ENCODE measurements around the gene RAB1B.

GRCh38 chr11:66325263-66325671, 56.8 kb downstream of the RAB1B start:
- TF ChIP-seq, protein P1, sequence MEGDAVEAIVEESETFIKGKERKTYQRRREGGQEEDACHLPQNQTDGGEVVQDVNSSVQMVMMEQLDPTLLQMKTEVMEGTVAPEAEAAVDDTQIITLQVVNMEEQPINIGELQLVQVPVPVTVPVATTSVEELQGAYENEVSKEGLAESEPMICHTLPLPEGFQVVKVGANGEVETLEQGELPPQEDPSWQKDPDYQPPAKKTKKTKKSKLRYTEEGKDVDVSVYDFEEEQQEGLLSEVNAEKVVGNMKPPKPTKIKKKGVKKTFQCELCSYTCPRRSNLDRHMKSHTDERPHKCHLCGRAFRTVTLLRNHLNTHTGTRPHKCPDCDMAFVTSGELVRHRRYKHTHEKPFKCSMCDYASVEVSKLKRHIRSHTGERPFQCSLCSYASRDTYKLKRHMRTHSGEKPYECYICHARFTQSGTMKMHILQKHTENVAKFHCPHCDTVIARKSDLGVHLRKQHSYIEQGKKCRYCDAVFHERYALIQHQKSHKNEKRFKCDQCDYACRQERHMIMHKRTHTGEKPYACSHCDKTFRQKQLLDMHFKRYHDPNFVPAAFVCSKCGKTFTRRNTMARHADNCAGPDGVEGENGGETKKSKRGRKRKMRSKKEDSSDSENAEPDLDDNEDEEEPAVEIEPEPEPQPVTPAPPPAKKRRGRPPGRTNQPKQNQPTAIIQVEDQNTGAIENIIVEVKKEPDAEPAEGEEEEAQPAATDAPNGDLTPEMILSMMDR (conservative IDR thresholded peaks at IDR 0.05): no peak
- TF ChIP-seq ZFX (IDR thresholded peaks at IDR 0.05): no peak
